ENCODE results near the gene GPC1.

DNA sequence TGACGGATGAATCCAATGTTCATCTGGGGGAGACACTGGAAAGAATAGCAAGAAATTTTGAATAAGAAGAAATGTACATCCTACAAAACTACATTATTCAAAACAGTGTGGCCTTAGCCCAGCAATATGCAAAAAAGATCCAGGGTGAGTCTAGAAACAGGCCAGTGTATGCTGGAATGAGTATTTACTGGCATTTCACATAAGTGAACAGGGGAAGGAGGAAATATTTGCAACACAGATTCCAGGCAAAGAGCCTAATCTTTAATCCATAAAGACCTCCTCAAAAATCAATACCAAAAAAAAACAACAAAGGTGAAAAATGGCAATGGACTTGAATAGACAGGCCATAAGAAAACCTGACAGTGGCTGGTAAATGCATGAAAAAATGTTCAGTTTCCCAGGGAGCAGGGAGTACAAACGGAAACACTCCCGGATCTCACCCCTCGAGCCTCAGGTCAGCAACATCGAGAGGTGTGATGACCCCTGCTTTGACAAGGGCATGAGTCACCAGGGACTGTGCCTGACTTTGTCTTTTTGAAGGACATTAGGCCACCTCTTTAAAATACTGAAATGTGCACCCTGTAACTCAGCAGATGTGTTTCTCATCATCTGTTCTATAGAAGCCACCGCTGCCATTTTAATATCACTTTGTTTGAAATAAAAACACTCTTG lies 12.7 kb upstream of the GPC1 start:
- TF ChIP-seq, protein P1, sequence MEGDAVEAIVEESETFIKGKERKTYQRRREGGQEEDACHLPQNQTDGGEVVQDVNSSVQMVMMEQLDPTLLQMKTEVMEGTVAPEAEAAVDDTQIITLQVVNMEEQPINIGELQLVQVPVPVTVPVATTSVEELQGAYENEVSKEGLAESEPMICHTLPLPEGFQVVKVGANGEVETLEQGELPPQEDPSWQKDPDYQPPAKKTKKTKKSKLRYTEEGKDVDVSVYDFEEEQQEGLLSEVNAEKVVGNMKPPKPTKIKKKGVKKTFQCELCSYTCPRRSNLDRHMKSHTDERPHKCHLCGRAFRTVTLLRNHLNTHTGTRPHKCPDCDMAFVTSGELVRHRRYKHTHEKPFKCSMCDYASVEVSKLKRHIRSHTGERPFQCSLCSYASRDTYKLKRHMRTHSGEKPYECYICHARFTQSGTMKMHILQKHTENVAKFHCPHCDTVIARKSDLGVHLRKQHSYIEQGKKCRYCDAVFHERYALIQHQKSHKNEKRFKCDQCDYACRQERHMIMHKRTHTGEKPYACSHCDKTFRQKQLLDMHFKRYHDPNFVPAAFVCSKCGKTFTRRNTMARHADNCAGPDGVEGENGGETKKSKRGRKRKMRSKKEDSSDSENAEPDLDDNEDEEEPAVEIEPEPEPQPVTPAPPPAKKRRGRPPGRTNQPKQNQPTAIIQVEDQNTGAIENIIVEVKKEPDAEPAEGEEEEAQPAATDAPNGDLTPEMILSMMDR (IDR thresholded peaks at IDR 0.05; ENCODE audit: poor library complexity): no peak
- no peak for TF ChIP-seq EZH2phosphoT487 (IDR thresholded peaks at IDR 0.05; ENCODE audit: low read depth, severe bottlenecking, unreplicated experiment)
- TF ChIP-seq EZH2 (IDR thresholded peaks at IDR 0.05; ENCODE audit: borderline replicate concordance): no peak
